HCT116 (cell line): ENCODE measurements around the gene TEX11. TPM values are rescaled to one million over a fixed set of nuclear protein-coding genes. Genes with fewer than 3 reads are reported as not detected.

Experiments
- ATAC-seq: fragments of 200-7000 bp; cut with Tn5 transposase; 2 replicates; pipeline ENCODE4 v1.9.1; 2020; ENCODE audit warnings: mild to moderate bottlenecking, moderate library complexity
- BruUV-seq: library from RNA; stranded (reverse); fragments of 400-500 nt; replicated peaks from 2 replicates; lab custom pipeline; 2021; lab: Mats Ljungman, UMichigan
- CTCF ChIA-PET: fragments of 300-600 bp; sonication (Branson Sonifier 250); formaldehyde crosslinking; loops from one replicate; lab custom pipeline; 2021; ENCODE audit warnings: antibody characterized with exemption; lab: Charles Lee
- POLR2A ChIA-PET: fragments of 300-600, 350-600 bp; sonication (Branson Sonifier 250); formaldehyde crosslinking; loops from one replicate; lab custom pipeline; 2021; ENCODE audit warnings: antibody characterized with exemption; lab: Charles Lee
- RAD21 ChIA-PET, 2 experiments: fragments of 300-600 bp; sonication (Branson Sonifier 250); formaldehyde crosslinking; loops; one replicate each; lab custom pipeline; 2023; ENCODE audit warnings: low total read pairs in 2 of 2; ENCODE audit not compliant: uncharacterized antibody in 2 of 2, unreplicated experiment in 2 of 2, low non-redundant PET in 1 of 2; lab: Charles Lee
- DNase-seq: peaks from one replicate; pipeline ENCODE4 v3.0.0-alpha.2; 2010; ENCODE audit warnings: low read depth, low spot score
- H2AFZ ChIP-seq: fragments of 200-600 bp; shearing (Covaris generic), sonication (generic); 2 replicates; pipeline ENCODE4 v1.6.1; 2017; ENCODE audit warnings: low read depth, mixed run types, mixed read lengths, antibody characterized with exemption, low read length; ENCODE audit not compliant: poor library complexity, severe bottlenecking
- H3K27ac ChIP-seq: 2 replicates; pipeline ENCODE4 v1.5.1; 2012; ENCODE audit warnings: low read depth, low read length
- H3K27me3 ChIP-seq: fragments of 200-600 bp; sonication (generic); 2 replicates; pipeline ENCODE4 v1.6.1; 2016; ENCODE audit warnings: mixed run types, low read length, mixed read lengths; ENCODE audit not compliant: insufficient read depth
- H3K36me3 ChIP-seq, 2 experiments: fragments of 200-500 bp in 1 of 2; fragments of 200-600 bp in 1 of 2; sonication (Bioruptor generic) in 1 of 2; sonication (generic) in 1 of 2; 2 replicates each; pipeline versions ENCODE4 v1.5.1 to v1.6.1; 2014 to 2016; ENCODE audit warnings: low read length in 2 of 2, inconsistent platforms in 1 of 2, mixed read lengths in 1 of 2, mixed run types in 1 of 2; ENCODE audit not compliant: insufficient read depth in 2 of 2, control insufficient read depth in 1 of 2
- H3K4me1 ChIP-seq, 2 experiments: fragments of 200-600 bp in 1 of 2; sonication (generic) in 1 of 2; 2 replicates each; pipeline versions ENCODE4 v1.5.1 to v1.6.1; 2012 to 2017; ENCODE audit warnings: low read length in 2 of 2, inconsistent platforms in 1 of 2, mild to moderate bottlenecking in 1 of 2, mixed read lengths in 1 of 2, mixed run types in 1 of 2, moderate library complexity in 1 of 2; ENCODE audit not compliant: insufficient read depth in 2 of 2, control insufficient read depth in 1 of 2
- H3K4me2 ChIP-seq: fragments of 200-600 bp; sonication (generic); 2 replicates; pipeline ENCODE4 v1.6.1; 2017; ENCODE audit warnings: mixed run types, low read length, mixed read lengths
- H3K4me3 ChIP-seq, 2 experiments: fragments of 200-600 bp in 1 of 2; sonication (generic) in 1 of 2; replicated peaks in 1 of 2; 2 replicates each; pipeline ENCODE4 v1.5.1; 2011 to 2016; ENCODE audit warnings: low read length in 2 of 2, control low read depth in 1 of 2, low read depth in 1 of 2, mild to moderate bottlenecking in 1 of 2, mixed read lengths in 1 of 2, mixed run types in 1 of 2
- H3K79me2 ChIP-seq: fragments of 200-600 bp; sonication (generic); 2 replicates; pipeline ENCODE4 v1.6.1; 2017; ENCODE audit warnings: mild to moderate bottlenecking, mixed run types, low read length, moderate library complexity, mixed read lengths; ENCODE audit not compliant: insufficient read depth
- H3K9ac ChIP-seq: fragments of 200-600 bp; sonication (generic); 2 replicates; pipeline ENCODE4 v1.6.1; 2016; ENCODE audit warnings: low read length, mixed read lengths
- H3K9me2 ChIP-seq: fragments of 200-600 bp; sonication (generic), shearing (Covaris generic); 2 replicates; pipeline ENCODE4 v1.6.1; 2017; ENCODE audit warnings: mixed run types, mild to moderate bottlenecking, moderate library complexity; ENCODE audit not compliant: insufficient read depth
- H3K9me3 ChIP-seq, 2 experiments: fragments of 200-500 bp in 1 of 2; fragments of 200-600 bp in 1 of 2; sonication (Bioruptor generic) in 1 of 2; sonication (generic) in 1 of 2; 2 replicates each; pipeline ENCODE4 v1.6.1; 2014 to 2017; ENCODE audit warnings: low read length in 2 of 2, mixed read lengths in 2 of 2, inconsistent platforms in 1 of 2, low read depth in 1 of 2, mild to moderate bottlenecking in 1 of 2, mixed run types in 1 of 2, moderate library complexity in 1 of 2; ENCODE audit not compliant: control insufficient read depth in 1 of 2, insufficient read depth in 1 of 2
- H4K20me1 ChIP-seq: fragments of 200-600 bp; sonication (generic), shearing (Covaris generic); 2 replicates; pipeline ENCODE4 v1.6.1; 2017; ENCODE audit warnings: mixed run types, mild to moderate bottlenecking, moderate library complexity; ENCODE audit not compliant: insufficient read depth
- EZH2 ChIP-seq: fragments of 200-600 bp; sonication (generic); IDR thresholded peaks from 2 replicates; pipeline ENCODE4 v1.6.1; 2017; ENCODE audit warnings: antibody characterized with exemption, mixed run types
- EZH2phosphoT487 ChIP-seq: fragments of 200-600 bp; IDR thresholded peaks from 2 replicates; pipeline ENCODE4 v1.6.1; 2018; ENCODE audit warnings: antibody characterized with exemption, borderline replicate concordance
- FOSL1 ChIP-seq: IDR thresholded peaks from 2 replicates; pipeline ENCODE4 v1.6.1; 2012; ENCODE audit warnings: low read depth
- JUND ChIP-seq: IDR thresholded peaks from 2 replicates; pipeline ENCODE4 v1.6.1; 2012
- POLR2A ChIP-seq: IDR thresholded peaks from 2 replicates; pipeline ENCODE4 v1.7.0; 2011; ENCODE audit warnings: borderline replicate concordance; ENCODE audit not compliant: insufficient read depth, insufficient read length; ENCODE audit errors: extremely low read depth
- POLR2AphosphoS5 ChIP-seq: IDR thresholded peaks from 2 replicates; pipeline ENCODE4 v1.6.1; 2011; ENCODE audit warnings: mild to moderate bottlenecking, low read depth, low read length, moderate library complexity
- SIN3A ChIP-seq: IDR thresholded peaks from 2 replicates; pipeline ENCODE4 v1.6.1; 2012; ENCODE audit warnings: low read depth
- SP1 ChIP-seq: IDR thresholded peaks from 2 replicates; pipeline ENCODE4 v1.6.1; 2012; ENCODE audit warnings: low read depth
- SRF ChIP-seq: IDR thresholded peaks from 2 replicates; pipeline ENCODE4 v1.6.1; 2012; ENCODE audit warnings: low read depth
- TCF7L2 ChIP-seq: IDR thresholded peaks from 2 replicates; pipeline ENCODE4 v1.7.0; 2011; ENCODE audit warnings: borderline replicate concordance, inconsistent platforms; ENCODE audit not compliant: insufficient read depth, insufficient read length; ENCODE audit errors: extremely low read depth
- YY1 ChIP-seq: IDR thresholded peaks from 2 replicates; pipeline ENCODE4 v1.6.1; 2011; ENCODE audit warnings: low read length, low read depth, moderate library complexity, mild to moderate bottlenecking; ENCODE audit not compliant: insufficient replicate concordance; ENCODE audit errors: extremely low read depth
- ZFX ChIP-seq: fragments of 450-650 bp; IDR thresholded peaks from 2 replicates; pipeline ENCODE4 v1.6.1; 2017
- ZNF274 ChIP-seq: fragments of 200-500 bp; sonication (Bioruptor generic); IDR thresholded peaks from 2 replicates; pipeline ENCODE4 v1.6.1; 2014; ENCODE audit warnings: mild to moderate bottlenecking, low read depth, low read length, inconsistent platforms
- intact Hi-C: fragments of 100-400 bp; cut with micrococcal nuclease; formaldehyde crosslinking; loops from 2 replicates; pipeline ENCODE4 v1.10.0; 2022
- total RNA-seq: library from RNA; stranded (reverse); gene quantifications from one replicate; pipeline ENCODE4 v1.2.1, GENCODE V29; 2021; ENCODE audit not compliant: unreplicated experiment
- TF ChIP-seq, protein P1 (sequence below): IDR thresholded peaks from 2 replicates; pipeline ENCODE4 v1.6.1; 2011; ENCODE audit warnings: mild to moderate bottlenecking, low read length, moderate library complexity; ENCODE audit not compliant: insufficient replicate concordance; ENCODE audit errors: extremely low read depth
- TF ChIP-seq, protein P2 (sequence below), 3 experiments: fragments of 200-600 bp in 1 of 3; sonication (generic) in 1 of 3; IDR thresholded peaks in 2 of 3; conservative IDR thresholded peaks in 1 of 3; 2 replicates each; pipeline ENCODE4 v1.5.1; 2012 to 2017; ENCODE audit warnings: low read depth in 2 of 3, low read length in 2 of 3, antibody characterized with exemption in 1 of 3, borderline replicate concordance in 1 of 3, control low read depth in 1 of 3, mild to moderate bottlenecking in 1 of 3, mixed read lengths in 1 of 3, mixed run types in 1 of 3, moderate library complexity in 1 of 3; ENCODE audit not compliant: insufficient read depth in 1 of 3
- TF ChIP-seq, protein P3 (sequence below): IDR thresholded peaks from 2 replicates; pipeline ENCODE4 v1.6.1; 2012

The TEX11 gene
- total RNA-seq, 1 experiment from 2014 or later = 0.10 TPM

DNA sequence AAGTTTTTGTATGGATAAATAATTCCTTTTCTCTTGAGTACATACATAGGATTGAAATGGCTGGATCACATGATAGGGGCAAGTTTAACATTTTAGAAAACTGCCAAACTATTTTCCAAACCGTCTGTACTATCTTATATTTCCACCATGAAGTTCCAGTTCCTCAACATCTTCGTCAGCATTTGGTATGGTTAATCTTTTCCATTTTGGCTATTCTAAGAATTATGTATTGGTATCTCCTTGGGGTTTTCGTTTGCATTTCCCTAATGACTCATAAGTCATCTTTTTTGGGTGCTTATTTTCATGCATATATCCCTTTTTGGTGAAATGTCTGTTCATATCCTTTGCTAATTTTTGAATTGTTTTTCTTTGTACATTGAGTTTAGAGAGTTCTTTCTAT, 236.2 kb downstream of the TEX11 start:
- RAD21 ChIA-PET = no interaction called here
- H2AFZ ChIP-seq = no peak overlapping the region
- no peaks in the 10 kb centered on the region for H3K27me3 ChIP-seq
- H3K36me3 ChIP-seq = no peaks in the 10 kb centered on the region
- DNase-seq (no peak), ATAC-seq (no peak)
- intact Hi-C loops = no loop called here
- H3K4me2 ChIP-seq = no peak overlapping the region
- POLR2A ChIA-PET = no interaction called here
- no peaks in the 10 kb centered on the region for H3K4me1 ChIP-seq
- H3K27ac ChIP-seq = no peak overlapping the region
- no peaks in the 10 kb centered on the region for H4K20me1 ChIP-seq
- BruUV-seq = no TSS peak
- CTCF ChIA-PET = no interaction called here
- H3K4me3 ChIP-seq = no peak overlapping the region
- no peaks in the 10 kb centered on the region for H3K9me2 ChIP-seq
- TF ChIP-seq, protein P1, sequence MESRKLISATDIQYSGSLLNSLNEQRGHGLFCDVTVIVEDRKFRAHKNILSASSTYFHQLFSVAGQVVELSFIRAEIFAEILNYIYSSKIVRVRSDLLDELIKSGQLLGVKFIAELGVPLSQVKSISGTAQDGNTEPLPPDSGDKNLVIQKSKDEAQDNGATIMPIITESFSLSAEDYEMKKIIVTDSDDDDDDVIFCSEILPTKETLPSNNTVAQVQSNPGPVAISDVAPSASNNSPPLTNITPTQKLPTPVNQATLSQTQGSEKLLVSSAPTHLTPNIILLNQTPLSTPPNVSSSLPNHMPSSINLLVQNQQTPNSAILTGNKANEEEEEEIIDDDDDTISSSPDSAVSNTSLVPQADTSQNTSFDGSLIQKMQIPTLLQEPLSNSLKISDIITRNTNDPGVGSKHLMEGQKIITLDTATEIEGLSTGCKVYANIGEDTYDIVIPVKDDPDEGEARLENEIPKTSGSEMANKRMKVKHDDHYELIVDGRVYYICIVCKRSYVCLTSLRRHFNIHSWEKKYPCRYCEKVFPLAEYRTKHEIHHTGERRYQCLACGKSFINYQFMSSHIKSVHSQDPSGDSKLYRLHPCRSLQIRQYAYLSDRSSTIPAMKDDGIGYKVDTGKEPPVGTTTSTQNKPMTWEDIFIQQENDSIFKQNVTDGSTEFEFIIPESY = no peak
- TF ChIP-seq SRF (no peak), ZFX (no peak), EZH2phosphoT487 (no peak), JUND (no peak), TCF7L2 (no peak), POLR2AphosphoS5 (no peak), SP1 (no peak), POLR2A (no peak), YY1 (no peak), EZH2 (no peak), FOSL1 (no peak), ZNF274 (no peak), SIN3A (no peak)
- TF ChIP-seq, protein P2, sequence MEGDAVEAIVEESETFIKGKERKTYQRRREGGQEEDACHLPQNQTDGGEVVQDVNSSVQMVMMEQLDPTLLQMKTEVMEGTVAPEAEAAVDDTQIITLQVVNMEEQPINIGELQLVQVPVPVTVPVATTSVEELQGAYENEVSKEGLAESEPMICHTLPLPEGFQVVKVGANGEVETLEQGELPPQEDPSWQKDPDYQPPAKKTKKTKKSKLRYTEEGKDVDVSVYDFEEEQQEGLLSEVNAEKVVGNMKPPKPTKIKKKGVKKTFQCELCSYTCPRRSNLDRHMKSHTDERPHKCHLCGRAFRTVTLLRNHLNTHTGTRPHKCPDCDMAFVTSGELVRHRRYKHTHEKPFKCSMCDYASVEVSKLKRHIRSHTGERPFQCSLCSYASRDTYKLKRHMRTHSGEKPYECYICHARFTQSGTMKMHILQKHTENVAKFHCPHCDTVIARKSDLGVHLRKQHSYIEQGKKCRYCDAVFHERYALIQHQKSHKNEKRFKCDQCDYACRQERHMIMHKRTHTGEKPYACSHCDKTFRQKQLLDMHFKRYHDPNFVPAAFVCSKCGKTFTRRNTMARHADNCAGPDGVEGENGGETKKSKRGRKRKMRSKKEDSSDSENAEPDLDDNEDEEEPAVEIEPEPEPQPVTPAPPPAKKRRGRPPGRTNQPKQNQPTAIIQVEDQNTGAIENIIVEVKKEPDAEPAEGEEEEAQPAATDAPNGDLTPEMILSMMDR (IDR thresholded peaks at IDR 0.05 in 2 of 3, conservative IDR thresholded peaks at IDR 0.05 in 1 of 3; ENCODE audit: borderline replicate concordance in 1 of 3, insufficient read depth in 1 of 3, low read depth in 2 of 3, low read length in 2 of 3) = no peak
- TF ChIP-seq, protein P3, sequence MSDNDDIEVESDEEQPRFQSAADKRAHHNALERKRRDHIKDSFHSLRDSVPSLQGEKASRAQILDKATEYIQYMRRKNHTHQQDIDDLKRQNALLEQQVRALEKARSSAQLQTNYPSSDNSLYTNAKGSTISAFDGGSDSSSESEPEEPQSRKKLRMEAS = no peak
- H3K9ac ChIP-seq = no peak overlapping the region
- no peaks in the 10 kb centered on the region for H3K79me2 ChIP-seq
- H3K9me3 ChIP-seq = no peaks in the 10 kb centered on the region
